ENCODE measurements around the gene DNAH10. TPM values are rescaled to one million over a fixed set of nuclear protein-coding genes. Genes with fewer than 3 reads are reported as not detected.
A peak's percentile ranks its signal among the peaks of the same experiment; 100 is the strongest.

The DNAH10 gene
- total and polyA plus RNA-seq, 2 of the 13 experiments (the other 11 are each of a cell fraction or from before 2014, with no cell fraction given), result 0.01 to 0.02 TPM

- no peak for TF ChIP-seq ZNF501 (CRISPR knock-in tag; IDR thresholded peaks at IDR 0.05)
- TF ChIP-seq ZNF652 (CRISPR knock-in tag; IDR thresholded peaks at IDR 0.05; ENCODE audit: borderline replicate concordance, low read depth), result no peak
- TF ChIP-seq ZNF605 (CRISPR knock-in tag; IDR thresholded peaks at IDR 0.05), result 0 out of 2 replicates have a peak, but pooled peaks have one; percentile 47
- 0 out of 2 replicates have a peak, but pooled peaks have one; percentile 70 for TF ChIP-seq EED (CRISPR knock-in tag; IDR thresholded peaks at IDR 0.05)
- 0 out of 2 replicates have a peak, but pooled peaks have one; percentile 49 for TF ChIP-seq TBX2 (CRISPR knock-in tag; IDR thresholded peaks at IDR 0.05; ENCODE audit: borderline replicate concordance)
- peak; percentile 83; the same call in 1 of the 2 replicates for TF ChIP-seq TGIF2 (CRISPR knock-in tag; IDR thresholded peaks at IDR 0.05)
- TF ChIP-seq CBX2 (IDR thresholded peaks at IDR 0.05; ENCODE audit: low read depth, low read length), result no peak
- TF ChIP-seq CBX2 (CRISPR knock-in tag; IDR thresholded peaks at IDR 0.05; ENCODE audit: low read depth), result 0 out of 2 replicates have a peak, but pooled peaks have one; percentile 54
- peak; percentile 16; the same call in 1 of the 2 replicates for TF ChIP-seq HNF1B (CRISPR knock-in tag; IDR thresholded peaks at IDR 0.05)
- peak; percentile 24; the same call in 1 of the 2 replicates for TF ChIP-seq KDM2A (CRISPR knock-in tag; IDR thresholded peaks at IDR 0.05; ENCODE audit: borderline replicate concordance, low read depth)
- no peak for TF ChIP-seq ZNF296 (CRISPR knock-in tag; conservative IDR thresholded peaks at IDR 0.05)
- TF ChIP-seq REPIN1 (CRISPR knock-in tag; IDR thresholded peaks at IDR 0.05; ENCODE audit: borderline replicate concordance, low read depth), result no peak
- no peak for TF ChIP-seq ZNF737 (CRISPR knock-in tag; IDR thresholded peaks at IDR 0.05; ENCODE audit: borderline replicate concordance)
- TF ChIP-seq RBFOX2 (IDR thresholded peaks at IDR 0.05; ENCODE audit: low read depth, low read length), result no peak
- no peak for TF ChIP-seq GLMP (CRISPR knock-in tag; IDR thresholded peaks at IDR 0.05; ENCODE audit: borderline replicate concordance)
- TF ChIP-seq HBP1 (CRISPR knock-in tag; IDR thresholded peaks at IDR 0.05; ENCODE audit: low read depth), result 0 out of 2 replicates have a peak, but pooled peaks have one; percentile 72
- TF ChIP-seq ZNF207 (IDR thresholded peaks at IDR 0.05; ENCODE audit: borderline replicate concordance), result no peak
- TF ChIP-seq HINFP (CRISPR knock-in tag; IDR thresholded peaks at IDR 0.05; ENCODE audit: low read depth), result 0 out of 2 replicates have a peak, but pooled peaks have one; percentile 52
- TF ChIP-seq AFF4 (CRISPR knock-in tag; IDR thresholded peaks at IDR 0.05), result no peak
- peak; percentile 75 for TF ChIP-seq MAX (IDR thresholded peaks at IDR 0.05)
Measured at GRCh38 chr12:123829561-123829960, 67.5 kb downstream of the DNAH10 start (continued).
